WTC11 (cell line): ENCODE results near the gene RANGAP1. TPM values are rescaled to one million over a fixed set of nuclear protein-coding genes. Genes with fewer than 3 reads are reported as not detected.

ENCODE experiments used
- ATF1 ChIP-seq: sonication (generic); formaldehyde crosslinking; IDR thresholded peaks from 2 replicates; pipeline ENCODE4 v1.8.1; 2023; ENCODE audit warnings: mild to moderate bottlenecking, moderate library complexity, missing genetic modification reagents
- CREM ChIP-seq: sonication (generic); formaldehyde crosslinking; IDR thresholded peaks from 2 replicates; pipeline ENCODE4 v1.8.1; 2022; ENCODE audit warnings: mild to moderate bottlenecking, missing genetic modification reagents, moderate library complexity
- FOXJ3 ChIP-seq: sonication (generic); formaldehyde crosslinking; IDR thresholded peaks from 2 replicates; pipeline ENCODE4 v1.9.0; 2021; ENCODE audit warnings: missing genetic modification reagents, mild to moderate bottlenecking, borderline replicate concordance
- FOXK1 ChIP-seq: sonication (generic); formaldehyde crosslinking; IDR thresholded peaks from 2 replicates; pipeline ENCODE4 v1.8.0; 2022; ENCODE audit warnings: mild to moderate bottlenecking, moderate library complexity, missing genetic modification reagents
- GTF2I ChIP-seq: fragments of 250-450 bp; sonication (Bioruptor Pico); conservative IDR thresholded peaks from 2 replicates; pipeline ENCODE4 v1.4.0; 2021; ENCODE audit warnings: mild to moderate bottlenecking
- NFYB ChIP-seq: sonication (generic); formaldehyde crosslinking; conservative IDR thresholded peaks from 2 replicates; pipeline ENCODE4 v1.8.0; 2022; ENCODE audit warnings: low read depth, missing genetic modification reagents
- NR2C2 ChIP-seq: sonication (generic); formaldehyde crosslinking; IDR thresholded peaks from 2 replicates; pipeline ENCODE4 v1.8.0; 2022; ENCODE audit warnings: mild to moderate bottlenecking, missing genetic modification reagents
- OVOL2 ChIP-seq: fragments of 250-450 bp; sonication (Bioruptor Pico); IDR thresholded peaks from 2 replicates; pipeline ENCODE4 v1.9.0; 2021; ENCODE audit warnings: mild to moderate bottlenecking, borderline replicate concordance
- PRRX2 ChIP-seq: fragments of 250-450 bp; sonication (Bioruptor Pico); IDR thresholded peaks from 2 replicates; pipeline ENCODE4 v1.8.0; 2021; ENCODE audit warnings: mild to moderate bottlenecking
- SP1 ChIP-seq: sonication (generic); formaldehyde crosslinking; conservative IDR thresholded peaks from 2 replicates; pipeline ENCODE4 v1.8.1; 2022; ENCODE audit warnings: missing genetic modification reagents
- TP53 ChIP-seq: sonication (generic); formaldehyde crosslinking; IDR thresholded peaks from 2 replicates; pipeline ENCODE4 v1.8.1; 2023; ENCODE audit warnings: mild to moderate bottlenecking, missing genetic modification reagents
- ZNF138 ChIP-seq: sonication (generic); formaldehyde crosslinking; conservative IDR thresholded peaks from 2 replicates; pipeline ENCODE4 v1.8.1; 2022; ENCODE audit warnings: mild to moderate bottlenecking, moderate library complexity, missing genetic modification reagents
- ZNF317 ChIP-seq: sonication (generic); formaldehyde crosslinking; IDR thresholded peaks from 2 replicates; pipeline ENCODE4 v1.8.1; 2023; ENCODE audit warnings: low read depth, mild to moderate bottlenecking, moderate library complexity, missing genetic modification reagents, borderline replicate concordance
- ZNF396 ChIP-seq: fragments of 250-450 bp; sonication (Bioruptor Pico); IDR thresholded peaks from 2 replicates; pipeline ENCODE4 v1.8.0; 2021; ENCODE audit warnings: mild to moderate bottlenecking, moderate library complexity, borderline replicate concordance
- ZNF416 ChIP-seq: fragments of 250-450 bp; sonication (Bioruptor Pico); IDR thresholded peaks from 2 replicates; pipeline ENCODE4 v1.9.0; 2021; ENCODE audit warnings: mild to moderate bottlenecking, inconsistent platforms
- total RNA-seq: library from RNA; stranded (reverse); gene quantifications from 3 replicates; pipeline ENCODE4 v1.2.3, GENCODE V29; 2021
- TF ChIP-seq, protein P1 (sequence below): sonication (generic); formaldehyde crosslinking; conservative IDR thresholded peaks from 2 replicates; pipeline ENCODE4 v1.8.1; 2023; ENCODE audit warnings: mild to moderate bottlenecking, low read depth, missing genetic modification reagents, moderate library complexity
- TF ChIP-seq, protein P2 (sequence below): sonication (generic); formaldehyde crosslinking; IDR thresholded peaks from 2 replicates; pipeline ENCODE4 v1.8.0; 2022; ENCODE audit warnings: mild to moderate bottlenecking, missing genetic modification reagents
- TF ChIP-seq, protein P3 (sequence below): fragments of 250-450 bp; sonication (Bioruptor Pico); IDR thresholded peaks from 2 replicates; pipeline ENCODE4 v1.8.0; 2021; ENCODE audit warnings: mild to moderate bottlenecking
- TF ChIP-seq, protein P4 (sequence below): fragments of 250-450 bp; sonication (Bioruptor Pico); IDR thresholded peaks from 2 replicates; pipeline ENCODE4 v1.9.0; 2021; ENCODE audit warnings: mild to moderate bottlenecking, borderline replicate concordance
- TF ChIP-seq, protein P5 (sequence below): sonication (generic); formaldehyde crosslinking; IDR thresholded peaks from 2 replicates; pipeline ENCODE4 v1.8.0; 2022; ENCODE audit warnings: mild to moderate bottlenecking, missing genetic modification reagents
- TF ChIP-seq, protein P6 (sequence below): sonication (generic); formaldehyde crosslinking; IDR thresholded peaks from 2 replicates; pipeline ENCODE4 v1.8.1; 2023; ENCODE audit warnings: mild to moderate bottlenecking, missing genetic modification reagents
- TF ChIP-seq, protein P7 (sequence below): sonication (generic); formaldehyde crosslinking; IDR thresholded peaks from 2 replicates; pipeline ENCODE4 v1.8.1; 2022; ENCODE audit warnings: low read depth, missing genetic modification reagents, borderline replicate concordance
- TF ChIP-seq, protein P8 (sequence below): sonication (generic); formaldehyde crosslinking; IDR thresholded peaks from 2 replicates; pipeline ENCODE4 v1.8.0; 2022; ENCODE audit warnings: mild to moderate bottlenecking, missing genetic modification reagents

Gene RANGAP1
- total RNA-seq, 1 experiment from 2014 or later: 160 TPM

DNA sequence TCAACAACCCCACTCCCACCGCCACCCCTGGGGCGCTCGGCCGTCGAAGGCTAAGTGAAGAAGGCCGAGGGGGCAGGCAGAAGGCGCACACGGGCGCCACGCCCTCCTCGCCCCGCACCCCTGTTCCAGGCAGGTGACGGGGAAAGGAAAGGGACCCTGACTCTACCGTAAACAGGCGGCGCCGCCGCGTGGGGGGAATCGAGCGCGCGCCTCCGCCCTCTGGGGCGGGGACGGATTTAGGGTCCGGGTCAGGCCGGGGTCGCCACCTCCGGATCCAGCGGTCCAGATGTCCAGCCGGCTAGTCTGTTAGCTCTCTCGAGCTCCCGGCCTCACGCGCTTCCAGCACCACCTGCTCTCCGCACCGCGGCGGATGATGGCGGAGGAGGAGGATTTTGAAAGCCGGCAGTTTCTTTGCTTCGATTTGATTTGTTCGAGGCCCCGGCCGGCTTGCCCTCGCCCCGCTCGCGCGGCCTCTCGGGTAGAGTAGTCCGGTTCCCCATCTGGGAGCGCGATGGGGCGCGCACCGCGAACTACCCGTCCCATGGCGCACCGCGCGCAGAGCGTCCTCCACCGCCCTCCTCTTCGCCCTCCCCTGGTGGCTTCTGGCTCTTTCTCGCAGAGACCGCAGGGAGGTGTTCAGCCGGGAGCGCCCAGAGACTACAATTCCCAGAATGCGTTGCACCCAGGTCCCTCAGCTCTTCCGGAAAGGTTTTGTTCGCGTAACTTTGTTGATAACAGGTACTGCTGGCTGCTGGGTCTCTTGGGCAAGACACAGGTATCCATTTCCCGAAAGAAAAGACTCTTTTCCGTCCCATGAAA, at the start of gene RANGAP1 (continued):
- TF ChIP-seq, protein P1, sequence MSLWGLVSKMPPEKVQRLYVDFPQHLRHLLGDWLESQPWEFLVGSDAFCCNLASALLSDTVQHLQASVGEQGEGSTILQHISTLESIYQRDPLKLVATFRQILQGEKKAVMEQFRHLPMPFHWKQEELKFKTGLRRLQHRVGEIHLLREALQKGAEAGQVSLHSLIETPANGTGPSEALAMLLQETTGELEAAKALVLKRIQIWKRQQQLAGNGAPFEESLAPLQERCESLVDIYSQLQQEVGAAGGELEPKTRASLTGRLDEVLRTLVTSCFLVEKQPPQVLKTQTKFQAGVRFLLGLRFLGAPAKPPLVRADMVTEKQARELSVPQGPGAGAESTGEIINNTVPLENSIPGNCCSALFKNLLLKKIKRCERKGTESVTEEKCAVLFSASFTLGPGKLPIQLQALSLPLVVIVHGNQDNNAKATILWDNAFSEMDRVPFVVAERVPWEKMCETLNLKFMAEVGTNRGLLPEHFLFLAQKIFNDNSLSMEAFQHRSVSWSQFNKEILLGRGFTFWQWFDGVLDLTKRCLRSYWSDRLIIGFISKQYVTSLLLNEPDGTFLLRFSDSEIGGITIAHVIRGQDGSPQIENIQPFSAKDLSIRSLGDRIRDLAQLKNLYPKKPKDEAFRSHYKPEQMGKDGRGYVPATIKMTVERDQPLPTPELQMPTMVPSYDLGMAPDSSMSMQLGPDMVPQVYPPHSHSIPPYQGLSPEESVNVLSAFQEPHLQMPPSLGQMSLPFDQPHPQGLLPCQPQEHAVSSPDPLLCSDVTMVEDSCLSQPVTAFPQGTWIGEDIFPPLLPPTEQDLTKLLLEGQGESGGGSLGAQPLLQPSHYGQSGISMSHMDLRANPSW: no peak
- TF ChIP-seq PRRX2 (CRISPR knock-in tag) (no peak), ZNF317 (0 out of 2 replicates have a peak, but pooled peaks have one; percentile 30), TP53 (CRISPR knock-in tag) (no peak; the same call in 1 of the 2 replicates), GTF2I (CRISPR knock-in tag) (no peak), NR2C2 (no peak), ATF1 (CRISPR knock-in tag) (no peak), FOXK1 (CRISPR knock-in tag) (peak; percentile 81), ZNF138 (CRISPR knock-in tag) (peak; percentile 16; the same call in 1 of the 2 replicates), SP1 (CRISPR knock-in tag) (peak; percentile 65), OVOL2 (CRISPR knock-in tag) (no peak), FOXJ3 (CRISPR knock-in tag) (no peak), CREM (CRISPR knock-in tag) (peak; percentile 36; the same call in 1 of the 2 replicates), ZNF396 (CRISPR knock-in tag) (no peak), ZNF416 (peak; percentile 24; the same call in 1 of the 2 replicates), NFYB (peak; percentile 49; the same call in 1 of the 2 replicates)
- TF ChIP-seq, protein P2, sequence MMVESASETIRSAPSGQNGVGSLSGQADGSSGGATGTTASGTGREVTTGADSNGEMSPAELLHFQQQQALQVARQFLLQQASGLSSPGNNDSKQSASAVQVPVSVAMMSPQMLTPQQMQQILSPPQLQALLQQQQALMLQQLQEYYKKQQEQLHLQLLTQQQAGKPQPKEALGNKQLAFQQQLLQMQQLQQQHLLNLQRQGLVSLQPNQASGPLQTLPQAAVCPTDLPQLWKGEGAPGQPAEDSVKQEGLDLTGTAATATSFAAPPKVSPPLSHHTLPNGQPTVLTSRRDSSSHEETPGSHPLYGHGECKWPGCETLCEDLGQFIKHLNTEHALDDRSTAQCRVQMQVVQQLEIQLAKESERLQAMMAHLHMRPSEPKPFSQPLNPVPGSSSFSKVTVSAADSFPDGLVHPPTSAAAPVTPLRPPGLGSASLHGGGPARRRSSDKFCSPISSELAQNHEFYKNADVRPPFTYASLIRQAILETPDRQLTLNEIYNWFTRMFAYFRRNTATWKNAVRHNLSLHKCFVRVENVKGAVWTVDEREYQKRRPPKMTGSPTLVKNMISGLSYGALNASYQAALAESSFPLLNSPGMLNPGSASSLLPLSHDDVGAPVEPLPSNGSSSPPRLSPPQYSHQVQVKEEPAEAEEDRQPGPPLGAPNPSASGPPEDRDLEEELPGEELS (CRISPR knock-in tag): peak; percentile 52; the same call in 1 of the 2 replicates
- TF ChIP-seq, protein P3, sequence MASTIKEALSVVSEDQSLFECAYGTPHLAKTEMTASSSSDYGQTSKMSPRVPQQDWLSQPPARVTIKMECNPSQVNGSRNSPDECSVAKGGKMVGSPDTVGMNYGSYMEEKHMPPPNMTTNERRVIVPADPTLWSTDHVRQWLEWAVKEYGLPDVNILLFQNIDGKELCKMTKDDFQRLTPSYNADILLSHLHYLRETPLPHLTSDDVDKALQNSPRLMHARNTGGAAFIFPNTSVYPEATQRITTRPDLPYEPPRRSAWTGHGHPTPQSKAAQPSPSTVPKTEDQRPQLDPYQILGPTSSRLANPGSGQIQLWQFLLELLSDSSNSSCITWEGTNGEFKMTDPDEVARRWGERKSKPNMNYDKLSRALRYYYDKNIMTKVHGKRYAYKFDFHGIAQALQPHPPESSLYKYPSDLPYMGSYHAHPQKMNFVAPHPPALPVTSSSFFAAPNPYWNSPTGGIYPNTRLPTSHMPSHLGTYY (CRISPR knock-in tag): no peak
- TF ChIP-seq, protein P4, sequence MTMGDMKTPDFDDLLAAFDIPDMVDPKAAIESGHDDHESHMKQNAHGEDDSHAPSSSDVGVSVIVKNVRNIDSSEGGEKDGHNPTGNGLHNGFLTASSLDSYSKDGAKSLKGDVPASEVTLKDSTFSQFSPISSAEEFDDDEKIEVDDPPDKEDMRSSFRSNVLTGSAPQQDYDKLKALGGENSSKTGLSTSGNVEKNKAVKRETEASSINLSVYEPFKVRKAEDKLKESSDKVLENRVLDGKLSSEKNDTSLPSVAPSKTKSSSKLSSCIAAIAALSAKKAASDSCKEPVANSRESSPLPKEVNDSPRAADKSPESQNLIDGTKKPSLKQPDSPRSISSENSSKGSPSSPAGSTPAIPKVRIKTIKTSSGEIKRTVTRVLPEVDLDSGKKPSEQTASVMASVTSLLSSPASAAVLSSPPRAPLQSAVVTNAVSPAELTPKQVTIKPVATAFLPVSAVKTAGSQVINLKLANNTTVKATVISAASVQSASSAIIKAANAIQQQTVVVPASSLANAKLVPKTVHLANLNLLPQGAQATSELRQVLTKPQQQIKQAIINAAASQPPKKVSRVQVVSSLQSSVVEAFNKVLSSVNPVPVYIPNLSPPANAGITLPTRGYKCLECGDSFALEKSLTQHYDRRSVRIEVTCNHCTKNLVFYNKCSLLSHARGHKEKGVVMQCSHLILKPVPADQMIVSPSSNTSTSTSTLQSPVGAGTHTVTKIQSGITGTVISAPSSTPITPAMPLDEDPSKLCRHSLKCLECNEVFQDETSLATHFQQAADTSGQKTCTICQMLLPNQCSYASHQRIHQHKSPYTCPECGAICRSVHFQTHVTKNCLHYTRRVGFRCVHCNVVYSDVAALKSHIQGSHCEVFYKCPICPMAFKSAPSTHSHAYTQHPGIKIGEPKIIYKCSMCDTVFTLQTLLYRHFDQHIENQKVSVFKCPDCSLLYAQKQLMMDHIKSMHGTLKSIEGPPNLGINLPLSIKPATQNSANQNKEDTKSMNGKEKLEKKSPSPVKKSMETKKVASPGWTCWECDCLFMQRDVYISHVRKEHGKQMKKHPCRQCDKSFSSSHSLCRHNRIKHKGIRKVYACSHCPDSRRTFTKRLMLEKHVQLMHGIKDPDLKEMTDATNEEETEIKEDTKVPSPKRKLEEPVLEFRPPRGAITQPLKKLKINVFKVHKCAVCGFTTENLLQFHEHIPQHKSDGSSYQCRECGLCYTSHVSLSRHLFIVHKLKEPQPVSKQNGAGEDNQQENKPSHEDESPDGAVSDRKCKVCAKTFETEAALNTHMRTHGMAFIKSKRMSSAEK (CRISPR knock-in tag): no peak
- TF ChIP-seq, protein P5, sequence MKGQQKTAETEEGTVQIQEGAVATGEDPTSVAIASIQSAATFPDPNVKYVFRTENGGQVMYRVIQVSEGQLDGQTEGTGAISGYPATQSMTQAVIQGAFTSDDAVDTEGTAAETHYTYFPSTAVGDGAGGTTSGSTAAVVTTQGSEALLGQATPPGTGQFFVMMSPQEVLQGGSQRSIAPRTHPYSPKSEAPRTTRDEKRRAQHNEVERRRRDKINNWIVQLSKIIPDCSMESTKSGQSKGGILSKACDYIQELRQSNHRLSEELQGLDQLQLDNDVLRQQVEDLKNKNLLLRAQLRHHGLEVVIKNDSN: peak; percentile 61; the same call in 1 of the 2 replicates
- TF ChIP-seq, protein P6, sequence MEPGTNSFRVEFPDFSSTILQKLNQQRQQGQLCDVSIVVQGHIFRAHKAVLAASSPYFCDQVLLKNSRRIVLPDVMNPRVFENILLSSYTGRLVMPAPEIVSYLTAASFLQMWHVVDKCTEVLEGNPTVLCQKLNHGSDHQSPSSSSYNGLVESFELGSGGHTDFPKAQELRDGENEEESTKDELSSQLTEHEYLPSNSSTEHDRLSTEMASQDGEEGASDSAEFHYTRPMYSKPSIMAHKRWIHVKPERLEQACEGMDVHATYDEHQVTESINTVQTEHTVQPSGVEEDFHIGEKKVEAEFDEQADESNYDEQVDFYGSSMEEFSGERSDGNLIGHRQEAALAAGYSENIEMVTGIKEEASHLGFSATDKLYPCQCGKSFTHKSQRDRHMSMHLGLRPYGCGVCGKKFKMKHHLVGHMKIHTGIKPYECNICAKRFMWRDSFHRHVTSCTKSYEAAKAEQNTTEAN: peak; percentile 52; the same call in 1 of the 2 replicates
- TF ChIP-seq, protein P7, sequence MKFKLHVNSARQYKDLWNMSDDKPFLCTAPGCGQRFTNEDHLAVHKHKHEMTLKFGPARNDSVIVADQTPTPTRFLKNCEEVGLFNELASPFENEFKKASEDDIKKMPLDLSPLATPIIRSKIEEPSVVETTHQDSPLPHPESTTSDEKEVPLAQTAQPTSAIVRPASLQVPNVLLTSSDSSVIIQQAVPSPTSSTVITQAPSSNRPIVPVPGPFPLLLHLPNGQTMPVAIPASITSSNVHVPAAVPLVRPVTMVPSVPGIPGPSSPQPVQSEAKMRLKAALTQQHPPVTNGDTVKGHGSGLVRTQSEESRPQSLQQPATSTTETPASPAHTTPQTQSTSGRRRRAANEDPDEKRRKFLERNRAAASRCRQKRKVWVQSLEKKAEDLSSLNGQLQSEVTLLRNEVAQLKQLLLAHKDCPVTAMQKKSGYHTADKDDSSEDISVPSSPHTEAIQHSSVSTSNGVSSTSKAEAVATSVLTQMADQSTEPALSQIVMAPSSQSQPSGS (CRISPR knock-in tag): no peak
- TF ChIP-seq, protein P8, sequence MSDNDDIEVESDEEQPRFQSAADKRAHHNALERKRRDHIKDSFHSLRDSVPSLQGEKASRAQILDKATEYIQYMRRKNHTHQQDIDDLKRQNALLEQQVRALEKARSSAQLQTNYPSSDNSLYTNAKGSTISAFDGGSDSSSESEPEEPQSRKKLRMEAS (CRISPR knock-in tag): peak; percentile 91
